OCI-LY7 (cell line): ENCODE measurements around the gene PIM3.

Experiments
- CTCF ChIP-seq: fragments of 200-600 bp; sonication (generic); conservative IDR thresholded peaks from 2 replicates; pipeline ENCODE4 v1.5.1; 2014; ENCODE audit warnings: mild to moderate bottlenecking, antibody characterized with exemption, low read length, moderate library complexity, mixed read lengths
- EZH2phosphoT487 ChIP-seq: fragments of 200-600 bp; sonication (generic); IDR thresholded peaks from 2 replicates; pipeline ENCODE4 v1.6.1; 2018; ENCODE audit warnings: low read depth, borderline replicate concordance, mild to moderate bottlenecking, mixed run types, antibody characterized with exemption, low read length, moderate library complexity, mixed read lengths

- no peak for TF ChIP-seq CTCF
- TF ChIP-seq EZH2phosphoT487: no peak
Observed at GRCh38 chr22:49965091-49966040, 4.8 kb downstream of the PIM3 start.
